A549 (cell line): ENCODE measurements around the gene GLB1L3.

ENCODE experiments used
- MAZ ChIP-seq: fragments of 150-350 bp; IDR thresholded peaks from 2 replicates; pipeline ENCODE4 v1.6.1; 2014; ENCODE audit warnings: antibody characterized with exemption, low read depth, low read length, borderline replicate concordance
- POLR2A ChIP-seq: IDR thresholded peaks from 2 replicates; pipeline ENCODE4 v1.6.1; 2012; ENCODE audit warnings: mild to moderate bottlenecking, low read length
- RFX5 ChIP-seq: fragments of 450-650 bp; IDR thresholded peaks from 2 replicates; pipeline ENCODE4 v1.7.1; 2014; ENCODE audit warnings: antibody characterized with exemption, mild to moderate bottlenecking, moderate library complexity
- ZC3H11A ChIP-seq: fragments of 450-650 bp; IDR thresholded peaks from 2 replicates; pipeline ENCODE4 v1.6.1; 2014; ENCODE audit warnings: antibody characterized with exemption, mild to moderate bottlenecking
- TF ChIP-seq, protein P1 (sequence below): fragments of >200 bp; sonication (Bioruptor Twin); formaldehyde crosslinking; IDR thresholded peaks from 3 replicates; pipeline ENCODE4 v1.5.1; 2016
- TF ChIP-seq, protein P2 (sequence below): fragments of 200-600 bp; sonication (generic); IDR thresholded peaks from 2 replicates; pipeline ENCODE4 v1.6.1; 2016; ENCODE audit warnings: antibody characterized with exemption, mild to moderate bottlenecking, moderate library complexity
- TF ChIP-seq, protein P3 (sequence below): fragments of 250-450 bp; sonication (Bioruptor Pico); IDR thresholded peaks from 2 replicates; pipeline ENCODE4 v1.5.0; 2021; ENCODE audit warnings: mild to moderate bottlenecking, moderate library complexity, borderline replicate concordance

DNA sequence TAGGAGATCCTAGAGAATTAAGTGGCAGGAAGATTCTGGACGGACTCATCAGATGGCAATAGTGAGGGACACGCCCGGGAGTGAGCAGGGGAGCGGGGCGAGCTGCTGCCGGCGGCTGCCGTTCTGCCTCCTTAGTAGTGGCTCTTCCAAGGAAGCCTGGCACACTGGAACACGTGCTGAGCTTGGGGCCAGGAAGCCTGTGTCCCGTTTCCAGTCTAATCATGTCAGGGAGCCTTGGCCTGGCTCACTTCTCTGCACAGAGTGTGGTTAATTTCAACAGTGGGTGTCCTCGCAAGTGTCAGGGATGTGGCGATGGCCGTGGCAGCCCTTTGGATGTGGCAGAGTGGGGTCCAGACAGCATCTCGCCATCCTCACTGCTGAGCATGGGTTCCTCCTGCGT lies 16.5 kb downstream of the GLB1L3 start:
- TF ChIP-seq, protein P1, sequence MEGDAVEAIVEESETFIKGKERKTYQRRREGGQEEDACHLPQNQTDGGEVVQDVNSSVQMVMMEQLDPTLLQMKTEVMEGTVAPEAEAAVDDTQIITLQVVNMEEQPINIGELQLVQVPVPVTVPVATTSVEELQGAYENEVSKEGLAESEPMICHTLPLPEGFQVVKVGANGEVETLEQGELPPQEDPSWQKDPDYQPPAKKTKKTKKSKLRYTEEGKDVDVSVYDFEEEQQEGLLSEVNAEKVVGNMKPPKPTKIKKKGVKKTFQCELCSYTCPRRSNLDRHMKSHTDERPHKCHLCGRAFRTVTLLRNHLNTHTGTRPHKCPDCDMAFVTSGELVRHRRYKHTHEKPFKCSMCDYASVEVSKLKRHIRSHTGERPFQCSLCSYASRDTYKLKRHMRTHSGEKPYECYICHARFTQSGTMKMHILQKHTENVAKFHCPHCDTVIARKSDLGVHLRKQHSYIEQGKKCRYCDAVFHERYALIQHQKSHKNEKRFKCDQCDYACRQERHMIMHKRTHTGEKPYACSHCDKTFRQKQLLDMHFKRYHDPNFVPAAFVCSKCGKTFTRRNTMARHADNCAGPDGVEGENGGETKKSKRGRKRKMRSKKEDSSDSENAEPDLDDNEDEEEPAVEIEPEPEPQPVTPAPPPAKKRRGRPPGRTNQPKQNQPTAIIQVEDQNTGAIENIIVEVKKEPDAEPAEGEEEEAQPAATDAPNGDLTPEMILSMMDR, result no peak
- TF ChIP-seq, protein P2, sequence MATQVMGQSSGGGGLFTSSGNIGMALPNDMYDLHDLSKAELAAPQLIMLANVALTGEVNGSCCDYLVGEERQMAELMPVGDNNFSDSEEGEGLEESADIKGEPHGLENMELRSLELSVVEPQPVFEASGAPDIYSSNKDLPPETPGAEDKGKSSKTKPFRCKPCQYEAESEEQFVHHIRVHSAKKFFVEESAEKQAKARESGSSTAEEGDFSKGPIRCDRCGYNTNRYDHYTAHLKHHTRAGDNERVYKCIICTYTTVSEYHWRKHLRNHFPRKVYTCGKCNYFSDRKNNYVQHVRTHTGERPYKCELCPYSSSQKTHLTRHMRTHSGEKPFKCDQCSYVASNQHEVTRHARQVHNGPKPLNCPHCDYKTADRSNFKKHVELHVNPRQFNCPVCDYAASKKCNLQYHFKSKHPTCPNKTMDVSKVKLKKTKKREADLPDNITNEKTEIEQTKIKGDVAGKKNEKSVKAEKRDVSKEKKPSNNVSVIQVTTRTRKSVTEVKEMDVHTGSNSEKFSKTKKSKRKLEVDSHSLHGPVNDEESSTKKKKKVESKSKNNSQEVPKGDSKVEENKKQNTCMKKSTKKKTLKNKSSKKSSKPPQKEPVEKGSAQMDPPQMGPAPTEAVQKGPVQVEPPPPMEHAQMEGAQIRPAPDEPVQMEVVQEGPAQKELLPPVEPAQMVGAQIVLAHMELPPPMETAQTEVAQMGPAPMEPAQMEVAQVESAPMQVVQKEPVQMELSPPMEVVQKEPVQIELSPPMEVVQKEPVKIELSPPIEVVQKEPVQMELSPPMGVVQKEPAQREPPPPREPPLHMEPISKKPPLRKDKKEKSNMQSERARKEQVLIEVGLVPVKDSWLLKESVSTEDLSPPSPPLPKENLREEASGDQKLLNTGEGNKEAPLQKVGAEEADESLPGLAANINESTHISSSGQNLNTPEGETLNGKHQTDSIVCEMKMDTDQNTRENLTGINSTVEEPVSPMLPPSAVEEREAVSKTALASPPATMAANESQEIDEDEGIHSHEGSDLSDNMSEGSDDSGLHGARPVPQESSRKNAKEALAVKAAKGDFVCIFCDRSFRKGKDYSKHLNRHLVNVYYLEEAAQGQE, result no peak
- no peak for TF ChIP-seq RFX5
- TF ChIP-seq, protein P3, sequence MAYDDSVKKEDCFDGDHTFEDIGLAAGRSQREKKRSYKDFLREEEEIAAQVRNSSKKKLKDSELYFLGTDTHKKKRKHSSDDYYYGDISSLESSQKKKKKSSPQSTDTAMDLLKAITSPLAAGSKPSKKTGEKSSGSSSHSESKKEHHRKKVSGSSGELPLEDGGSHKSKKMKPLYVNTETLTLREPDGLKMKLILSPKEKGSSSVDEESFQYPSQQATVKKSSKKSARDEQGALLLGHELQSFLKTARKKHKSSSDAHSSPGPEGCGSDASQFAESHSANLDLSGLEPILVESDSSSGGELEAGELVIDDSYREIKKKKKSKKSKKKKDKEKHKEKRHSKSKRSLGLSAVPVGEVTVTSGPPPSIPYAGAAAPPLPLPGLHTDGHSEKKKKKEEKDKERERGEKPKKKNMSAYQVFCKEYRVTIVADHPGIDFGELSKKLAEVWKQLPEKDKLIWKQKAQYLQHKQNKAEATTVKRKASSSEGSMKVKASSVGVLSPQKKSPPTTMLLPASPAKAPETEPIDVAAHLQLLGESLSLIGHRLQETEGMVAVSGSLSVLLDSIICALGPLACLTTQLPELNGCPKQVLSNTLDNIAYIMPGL (CRISPR knock-in tag), result no peak
- TF ChIP-seq MAZ, result no peak
- TF ChIP-seq POLR2A, result no peak
- TF ChIP-seq ZC3H11A, result no peak
